Osteoblast (primary cell): ENCODE measurements around the gene NPSR1. TPM values are rescaled to one million over a fixed set of nuclear protein-coding genes. Genes with fewer than 3 reads are reported as not detected.
"Not testable (repeated sequence)": the region's sequence is repeated elsewhere in the genome, so short reads cannot be mapped to it uniquely, and the experiment has no call there.

Experiments used
- DNase-seq: peaks from one replicate; pipeline ENCODE4 v3.0.0; 2011; ENCODE audit warnings: low spot score, mixed read lengths; ENCODE audit not compliant: insufficient read length; ENCODE audit errors: missing footprints
- H2AFZ ChIP-seq: 2 replicates; pipeline ENCODE4 v1.6.0; 2011; ENCODE audit warnings: mild to moderate bottlenecking, low read length
- H3K27ac ChIP-seq: 2 replicates; pipeline ENCODE4 v1.5.1; 2011; ENCODE audit warnings: mild to moderate bottlenecking, low read depth, low read length, moderate library complexity
- H3K27me3 ChIP-seq: 2 replicates; pipeline ENCODE4 v1.6.0; 2012; ENCODE audit warnings: mild to moderate bottlenecking, control low read depth, inconsistent platforms, low read length, moderate library complexity; ENCODE audit not compliant: insufficient read depth
- H3K36me3 ChIP-seq: 2 replicates; pipeline ENCODE4 v1.5.1; 2011; ENCODE audit warnings: mild to moderate bottlenecking, low read length, control low read depth, moderate library complexity; ENCODE audit not compliant: insufficient read depth
- H3K4me1 ChIP-seq: 2 replicates; pipeline ENCODE4 v1.5.1; 2011; ENCODE audit warnings: mild to moderate bottlenecking, low read length, control low read depth, moderate library complexity; ENCODE audit not compliant: insufficient read depth
- H3K4me2 ChIP-seq: 2 replicates; pipeline ENCODE4 v1.6.0; 2011; ENCODE audit warnings: mild to moderate bottlenecking, low read length; ENCODE audit not compliant: insufficient read depth
- H3K4me3 ChIP-seq: fragments of 200-600 bp; sonication (generic); 3 replicates; pipeline ENCODE4 v1.5.1; 2012; ENCODE audit warnings: mild to moderate bottlenecking, low read length, inconsistent platforms; ENCODE audit not compliant: insufficient read depth
- H3K79me2 ChIP-seq: 2 replicates; pipeline ENCODE4 v1.6.0; 2012; ENCODE audit warnings: mild to moderate bottlenecking, low read length, control low read depth, inconsistent platforms; ENCODE audit not compliant: insufficient read depth
- H3K9me3 ChIP-seq: 2 replicates; pipeline ENCODE4 v1.5.1; 2011; ENCODE audit warnings: low read depth, low read length, control low read depth
- H4K20me1 ChIP-seq: 2 replicates; pipeline ENCODE4 v1.6.0; 2012; ENCODE audit warnings: mild to moderate bottlenecking, low read length, control low read depth; ENCODE audit not compliant: insufficient read depth
- total RNA-seq: library from RNA; depleted of rRNA; stranded (reverse); fragments of >200 nt; gene quantifications from 2 replicates; pipeline ENCODE4 v1.2.3, GENCODE V29; 2012
- TF ChIP-seq, protein P1 (sequence below): IDR thresholded peaks from 2 replicates; pipeline ENCODE4 v1.5.1; 2011; ENCODE audit warnings: mild to moderate bottlenecking, low read depth, low read length, moderate library complexity; ENCODE audit errors: extremely low read depth

NPSR1 gene
- total RNA-seq, 1 donor: not detected

DNA sequence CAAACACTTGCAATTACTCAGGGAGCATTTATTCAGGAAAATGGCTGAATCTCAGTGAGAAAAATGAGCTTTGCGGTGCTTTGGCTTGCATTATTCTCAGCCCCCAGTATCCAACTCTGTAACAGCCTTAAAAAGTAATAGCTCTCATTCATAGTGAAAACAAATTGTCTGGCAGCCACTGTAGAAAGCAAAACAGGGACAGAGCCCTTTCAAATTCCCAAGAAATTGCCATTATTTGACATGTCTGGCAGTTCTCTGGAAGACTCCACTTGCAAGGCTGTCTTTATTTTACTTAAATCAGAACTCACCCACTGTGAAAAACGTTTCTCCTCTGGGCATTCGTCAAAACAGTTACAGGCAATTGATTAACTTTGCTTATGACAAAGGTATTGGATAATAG is 122.5 kb downstream of the NPSR1 start:
- no peak for DNase-seq
- Histone ChIP-seq H2AFZ (no peak overlapping the region), H3K4me2 (no peak overlapping the region), H3K36me3 (no peaks in the 10 kb centered on the region), H3K27me3 (no peaks in the 10 kb centered on the region), H4K20me1 (no peaks in the 10 kb centered on the region), H3K27ac (no peak overlapping the region), H3K4me3 (no peak overlapping the region), H3K4me1 (no peaks in the 10 kb centered on the region), H3K9me3 (peaks cover 5% of the 10 kb centered on the region), H3K79me2 (no peaks in the 10 kb centered on the region)
- TF ChIP-seq, protein P1, sequence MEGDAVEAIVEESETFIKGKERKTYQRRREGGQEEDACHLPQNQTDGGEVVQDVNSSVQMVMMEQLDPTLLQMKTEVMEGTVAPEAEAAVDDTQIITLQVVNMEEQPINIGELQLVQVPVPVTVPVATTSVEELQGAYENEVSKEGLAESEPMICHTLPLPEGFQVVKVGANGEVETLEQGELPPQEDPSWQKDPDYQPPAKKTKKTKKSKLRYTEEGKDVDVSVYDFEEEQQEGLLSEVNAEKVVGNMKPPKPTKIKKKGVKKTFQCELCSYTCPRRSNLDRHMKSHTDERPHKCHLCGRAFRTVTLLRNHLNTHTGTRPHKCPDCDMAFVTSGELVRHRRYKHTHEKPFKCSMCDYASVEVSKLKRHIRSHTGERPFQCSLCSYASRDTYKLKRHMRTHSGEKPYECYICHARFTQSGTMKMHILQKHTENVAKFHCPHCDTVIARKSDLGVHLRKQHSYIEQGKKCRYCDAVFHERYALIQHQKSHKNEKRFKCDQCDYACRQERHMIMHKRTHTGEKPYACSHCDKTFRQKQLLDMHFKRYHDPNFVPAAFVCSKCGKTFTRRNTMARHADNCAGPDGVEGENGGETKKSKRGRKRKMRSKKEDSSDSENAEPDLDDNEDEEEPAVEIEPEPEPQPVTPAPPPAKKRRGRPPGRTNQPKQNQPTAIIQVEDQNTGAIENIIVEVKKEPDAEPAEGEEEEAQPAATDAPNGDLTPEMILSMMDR: no peak

DNA sequence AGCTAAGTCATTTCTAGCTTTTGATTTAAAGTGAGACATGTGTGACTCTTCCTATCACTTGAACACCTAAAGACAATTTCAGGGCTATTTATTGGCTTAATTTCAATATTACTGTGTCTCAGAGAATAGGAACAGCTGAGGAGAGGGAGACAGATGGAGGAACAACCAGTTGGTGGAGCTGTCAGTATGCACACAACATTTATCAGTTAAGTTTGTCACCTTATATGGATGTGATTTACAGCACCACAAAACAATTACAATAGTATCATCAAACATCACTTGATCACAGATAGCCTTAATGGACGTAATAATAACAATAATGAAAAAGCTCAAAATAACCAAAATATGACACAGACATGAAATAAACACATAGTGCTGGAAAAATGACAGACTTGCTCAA is 129.6 kb downstream of the NPSR1 start:
- Histone ChIP-seq H3K4me2 (no peak overlapping the region), H3K36me3 (no peaks in the 10 kb centered on the region), H4K20me1 (no peaks in the 10 kb centered on the region), H3K27ac (no peak overlapping the region), H3K27me3 (no peaks in the 10 kb centered on the region), H3K79me2 (no peaks in the 10 kb centered on the region), H2AFZ (no peak overlapping the region), H3K4me1 (no peaks in the 10 kb centered on the region), H3K9me3 (no peaks in the 10 kb centered on the region), H3K4me3 (no peak overlapping the region)
- DNase-seq: no peak
- TF ChIP-seq, protein P1: no peak

DNA sequence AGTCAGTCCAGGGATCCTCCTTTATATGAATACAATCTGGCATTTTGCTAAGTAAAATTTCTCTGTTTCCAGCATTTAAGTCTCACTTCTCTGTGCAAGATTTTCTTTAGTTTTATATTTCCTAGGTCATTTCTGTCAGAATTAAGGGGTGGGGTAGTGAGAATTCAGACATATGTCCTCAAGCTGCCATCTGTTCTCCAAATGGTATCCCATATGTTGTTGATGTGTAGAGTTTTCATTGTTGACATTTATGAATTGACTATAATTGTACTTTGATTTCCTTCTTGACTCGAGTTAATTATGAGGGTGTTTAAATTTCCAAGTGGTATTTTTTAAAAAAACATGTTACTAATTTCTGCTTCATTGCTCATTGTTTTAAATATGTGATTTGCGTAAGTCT is 148.8 kb downstream of the NPSR1 start:
- H3K9me3 ChIP-seq: no peaks in the 10 kb centered on the region
- H3K4me2 ChIP-seq: no peak overlapping the region
- H3K36me3 ChIP-seq: no peaks in the 10 kb centered on the region
- no peak for DNase-seq
- no peak overlapping the region for H3K4me3 ChIP-seq
- H4K20me1 ChIP-seq: no peaks in the 10 kb centered on the region
- H3K79me2 ChIP-seq: no peaks in the 10 kb centered on the region
- H3K27ac ChIP-seq: no peak overlapping the region
- no peaks in the 10 kb centered on the region for H3K27me3 ChIP-seq
- H3K4me1 ChIP-seq: no peaks in the 10 kb centered on the region
- TF ChIP-seq, protein P1: no peak
- no peak overlapping the region for H2AFZ ChIP-seq

DNA sequence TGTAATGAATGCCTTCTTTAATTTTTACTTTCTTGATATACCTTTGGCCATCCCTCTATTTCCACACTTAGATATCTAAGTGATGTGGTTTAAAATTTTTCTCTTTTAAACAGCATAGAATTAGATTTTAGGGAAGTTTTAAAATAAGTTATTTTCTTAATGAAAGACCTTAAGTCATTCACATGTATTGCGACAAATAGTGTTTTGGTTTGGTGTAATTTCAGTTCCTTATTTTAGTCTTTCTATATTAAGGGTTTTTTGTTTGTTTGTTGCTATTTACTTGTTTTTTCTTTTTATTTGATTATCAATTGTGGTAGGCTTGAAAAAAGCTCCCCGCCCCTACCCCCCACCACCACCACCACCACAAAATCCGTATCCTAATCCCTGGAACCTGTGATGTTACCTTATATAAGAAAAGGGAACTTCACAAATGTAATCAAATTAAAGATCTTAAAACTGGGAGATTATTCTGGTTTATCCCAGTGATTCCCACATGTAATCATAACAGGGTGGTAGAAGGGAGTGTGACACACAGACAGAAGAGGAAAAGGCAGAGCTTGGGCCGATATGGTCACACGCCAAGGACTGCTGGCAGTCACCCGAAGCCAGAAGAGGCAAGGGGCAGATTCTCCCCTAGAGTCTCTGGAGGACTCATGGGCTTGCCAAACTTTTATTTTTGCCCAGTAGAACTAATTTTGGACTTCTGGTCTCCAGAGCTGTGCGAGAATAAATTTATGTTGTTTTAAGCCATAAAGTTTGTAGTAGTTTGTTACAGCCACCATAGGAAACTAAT is 149.7 kb downstream of the NPSR1 start:
- Histone ChIP-seq H3K27ac (no peak overlapping the region), H3K36me3 (no peaks in the 10 kb centered on the region), H3K4me1 (no peaks in the 10 kb centered on the region), H2AFZ (no peak overlapping the region), H3K4me2 (no peak overlapping the region), H3K79me2 (no peaks in the 10 kb centered on the region), H3K27me3 (no peaks in the 10 kb centered on the region), H3K4me3 (no peak overlapping the region), H4K20me1 (no peaks in the 10 kb centered on the region), H3K9me3 (no peaks in the 10 kb centered on the region)
- TF ChIP-seq, protein P1: no peak
- DNase-seq: no peak

DNA sequence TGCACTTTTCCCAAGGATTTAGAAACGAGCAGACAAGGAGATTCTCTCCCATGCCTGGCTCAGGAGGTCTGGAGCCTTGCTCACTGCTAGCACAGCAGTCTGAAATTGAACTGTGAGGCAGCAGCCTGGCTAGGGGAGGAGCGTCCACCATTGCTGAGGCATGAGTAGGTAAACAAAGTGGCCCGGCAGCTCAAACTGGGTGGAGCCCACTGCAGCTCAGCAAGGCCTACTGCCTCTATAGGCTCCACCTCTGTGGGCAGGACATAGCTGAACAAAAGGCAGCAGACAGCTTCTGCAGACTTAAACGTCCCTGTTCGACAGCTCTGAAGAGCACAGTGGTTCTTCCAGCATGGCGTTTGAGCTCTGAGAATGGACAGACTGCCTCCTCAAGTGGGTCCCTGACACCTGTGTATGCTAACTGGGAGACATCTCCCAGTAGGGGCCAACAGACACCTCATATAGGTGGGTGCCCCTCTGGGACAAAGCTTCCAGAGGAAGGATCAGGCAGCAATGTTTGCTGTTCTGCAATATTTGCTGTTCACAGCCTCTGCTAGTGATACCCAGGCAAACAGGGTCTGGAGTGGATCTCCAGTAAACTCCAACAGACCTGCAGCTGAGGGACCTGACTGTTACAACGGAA is 156.3 kb downstream of the NPSR1 start:
- not testable (repeated sequence) for H2AFZ ChIP-seq, H3K79me2 ChIP-seq, H3K4me2 ChIP-seq, H3K27me3 ChIP-seq, H3K27ac ChIP-seq, DNase-seq, H3K36me3 ChIP-seq, H3K4me3 ChIP-seq, H3K4me1 ChIP-seq, H4K20me1 ChIP-seq, H3K9me3 ChIP-seq
